Stimulated activated naive CD8-positive, alpha-beta T cell treated with anti-CD3 and anti-CD28 coated beads, Interleukin-15, Interleukin-2, amounts not matched to agents 100 U/mL and 50 U/mL, for 24 hours (primary cell): ENCODE measurements around the gene UCP3.

ENCODE experiments used
- ATAC-seq: fragments of 150-1000 bp; cut with Tn5 transposase; one replicate; pipeline ENCODE4 v1.10.0; 2021
- DNase-seq: peaks from one replicate; pipeline ENCODE4 v3.0.0; 2021

UCP3 gene

GRCh38 chr11:73951797-73952196, 57.1 kb downstream of the UCP3 start:
- ATAC-seq (no peak), DNase-seq (no peak)

- DNase-seq = no peak
- peak; percentile 52 for ATAC-seq
These were observed 57.8 kb downstream of the UCP3 start, which contains the start of gene DNAJB13 for GRCh38 chr11:73950869-73951710. Gene DNAJB13, plus strand, starts transcription at chr11:73951026. Its CDS starts 44 bp downstream, at chr11:73951070.
